Dermis blood vessel endothelial cell (primary cell): Measurements from ENCODE around the gene PLEKHN1. TPM values are rescaled to one million over a fixed set of nuclear protein-coding genes. Genes with fewer than 3 reads are reported as not detected.

ENCODE experiments used
- total RNA-seq: library from RNA; depleted of rRNA; stranded (reverse); fragments of >200 nt; gene quantifications from 2 replicates; pipeline ENCODE4 v1.2.3, GENCODE V29; 2014

Gene PLEKHN1
- total RNA-seq, 1 donor from 2014 or later: 0.17 TPM

Other genes with a start within 250 kb of the PLEKHN1 start
- gene SAMD11, start 42.6 kb upstream of the PLEKHN1 start, total RNA-seq: 0.19 and 0.68 TPM in 2 replicates
- 70.5 and 98.0 TPM in 2 replicates for gene NOC2L, start 7.2 kb upstream of the PLEKHN1 start, total RNA-seq
- gene KLHL17, start 5.9 kb upstream of the PLEKHN1 start, total RNA-seq: 5.4 and 8.0 TPM in 2 replicates
- gene PERM1, start 15.6 kb downstream of the PLEKHN1 start, total RNA-seq: not detected in 2 replicates
- 49.6 and 76.9 TPM in 2 replicates for gene HES4, start 33.6 kb downstream of the PLEKHN1 start, total RNA-seq
- gene ISG15, start 47.0 kb downstream of the PLEKHN1 start, total RNA-seq: 75.4 and 122 TPM in 2 replicates
- gene AGRN, start 53.6 kb downstream of the PLEKHN1 start, total RNA-seq: 102 and 117 TPM in 2 replicates
- gene RNF223, start 107.8 kb downstream of the PLEKHN1 start, total RNA-seq: not detected in 2 replicates
- gene C1orf159, start 149.6 kb downstream of the PLEKHN1 start, total RNA-seq: 11.4 and 11.7 TPM in 2 replicates
- not detected in 2 replicates for gene TTLL10, start 207.4 kb downstream of the PLEKHN1 start, total RNA-seq
- gene TNFRSF18, start 240.1 kb downstream of the PLEKHN1 start, total RNA-seq: 1.0 TPM in 1 of 2 replicates, not detected in the other
- gene TNFRSF4, start 247.7 kb downstream of the PLEKHN1 start, total RNA-seq: 1.8 and 4.8 TPM in 2 replicates